Stomach (tissue), 9 donors: ENCODE data around the gene SHANK2. TPM values are rescaled to one million over a fixed set of nuclear protein-coding genes. Genes with fewer than 3 reads are reported as not detected.

ENCODE experiments used
- DNase-seq, 2 donors: peaks; one replicate each; pipeline versions ENCODE4 v3.0.0 to v3.0.0-alpha.2; 2013 to 2019
- H3K27ac ChIP-seq, 5 donors: fragments of 200-600 bp in 4 of 5; sonication (generic) in 4 of 5; one replicate each; pipeline ENCODE4 v1.5.1; 2013 to 2019; ENCODE audit warnings: mild to moderate bottlenecking in 1 of 5, moderate library complexity in 1 of 5
- H3K27me3 ChIP-seq, 3 donors: fragments of 200-600 bp; sonication (generic); one replicate each; pipeline ENCODE4 v1.5.1; 2017 to 2019; ENCODE audit warnings: mixed run types in 1 of 3
- H3K36me3 ChIP-seq, 4 donors: fragments of 200-600 bp; sonication (generic); 1 replicate in 3 of 4; 2 replicates in 1 of 4; pipeline ENCODE4 v1.5.1; 2016 to 2019
- H3K4me1 ChIP-seq, 4 donors: fragments of 200-600 bp; sonication (generic); one replicate each; pipeline ENCODE4 v1.5.1; 2016 to 2019
- H3K4me3 ChIP-seq, 4 donors: fragments of 200-600 bp; sonication (generic) in 3 of 4; one replicate each; pipeline ENCODE4 v1.5.1; 2016 to 2019; ENCODE audit warnings: mild to moderate bottlenecking in 1 of 4
- H3K9me3 ChIP-seq, 4 donors: fragments of 200-600 bp; sonication (generic); one replicate each; pipeline ENCODE4 v1.5.1; 2016 to 2019
- EP300 ChIP-seq: sonication (generic); formaldehyde crosslinking; IDR thresholded peaks from one replicate; pipeline ENCODE4 v1.6.1; 2017; ENCODE audit warnings: antibody characterized with exemption
- POLR2A ChIP-seq, 4 donors: fragments of 450-650 bp; IDR thresholded peaks; one replicate each; pipeline ENCODE4 v1.6.1; 2016; ENCODE audit warnings: antibody characterized with exemption in 4 of 4, control low read depth in 2 of 4, mild to moderate bottlenecking in 1 of 4, moderate library complexity in 1 of 4
- POLR2AphosphoS5 ChIP-seq, 3 donors: sonication (generic); formaldehyde crosslinking; IDR thresholded peaks; one replicate each; pipeline ENCODE4 v1.6.1; 2016; ENCODE audit warnings: antibody characterized with exemption in 3 of 3
- WGBS, 5 donors: extraction: QIAGEN DNeasy Blood & Tissue Kit in 3 of 5; methylation state at CpG; one replicate each; pipeline versions ENCODE4 v1.1.5 to v1.1.7; 2013 to 2018; 5-methylcytosine and 5-hydroxymethylcytosine counted together
- intact Hi-C: fragments of 100-400 bp; cut with DNase I; formaldehyde crosslinking; loops from one replicate; pipeline ENCODE4 v1.15.1; 2023; ENCODE audit warnings: low total_unique reads
- polyA plus RNA-seq, 3 donors: library from polyadenylated mRNA; stranded (reverse); fragments of 200-250 nt; gene quantifications; one replicate each; pipeline ENCODE4 v1.2.3, GENCODE V29; 2013
- total RNA-seq, 5 donors: library from RNA; depleted of rRNA; stranded (reverse); fragments of >200 nt; gene quantifications; one replicate each; pipeline versions ENCODE4 v1.1.0 to v1.2.3, GENCODE V29; 2014 to 2016
- TF ChIP-seq, protein P1 (sequence below), 7 experiments: fragments of 450-650 bp in 4 of 7; fragments of 200-600 bp in 3 of 7; sonication (generic) in 3 of 7; IDR thresholded peaks; one replicate each; pipeline ENCODE4 v1.5.1; 2016 to 2019; ENCODE audit warnings: antibody characterized with exemption in 7 of 7, control low read depth in 2 of 7, mild to moderate bottlenecking in 1 of 7
- donor health status: healthy with polysubstance abuse.
- donor health status: Bipolar disorder and iron deficiency.
- donor health status: healthy.

Gene SHANK2
- total and polyA plus RNA-seq, 8 donors: 1.6 to 126 (median 47.1) TPM

- no peak overlapping the region for H3K4me3 ChIP-seq
- H3K9me3 ChIP-seq: no peaks in the 10 kb centered on the region
- 83 to 87% (median 87%) methylated on average over 12 of the region's 12 CpGs for WGBS, 5 donors
- no peak overlapping the region for H3K27ac ChIP-seq
- peaks cover 0 to 4% (median 2%) of the 10 kb centered on the region in 4 donors for H3K36me3 ChIP-seq
- peaks cover 4 to 35% (median 30%) of the 10 kb centered on the region in 4 donors for H3K4me1 ChIP-seq
- peak in 1 of 2 donors; percentile 18 for DNase-seq
- intact Hi-C loops: no loop called here
- peaks cover 0 to 42% (median 0%) of the 10 kb centered on the region in 3 donors for H3K27me3 ChIP-seq
- TF ChIP-seq, protein P1, sequence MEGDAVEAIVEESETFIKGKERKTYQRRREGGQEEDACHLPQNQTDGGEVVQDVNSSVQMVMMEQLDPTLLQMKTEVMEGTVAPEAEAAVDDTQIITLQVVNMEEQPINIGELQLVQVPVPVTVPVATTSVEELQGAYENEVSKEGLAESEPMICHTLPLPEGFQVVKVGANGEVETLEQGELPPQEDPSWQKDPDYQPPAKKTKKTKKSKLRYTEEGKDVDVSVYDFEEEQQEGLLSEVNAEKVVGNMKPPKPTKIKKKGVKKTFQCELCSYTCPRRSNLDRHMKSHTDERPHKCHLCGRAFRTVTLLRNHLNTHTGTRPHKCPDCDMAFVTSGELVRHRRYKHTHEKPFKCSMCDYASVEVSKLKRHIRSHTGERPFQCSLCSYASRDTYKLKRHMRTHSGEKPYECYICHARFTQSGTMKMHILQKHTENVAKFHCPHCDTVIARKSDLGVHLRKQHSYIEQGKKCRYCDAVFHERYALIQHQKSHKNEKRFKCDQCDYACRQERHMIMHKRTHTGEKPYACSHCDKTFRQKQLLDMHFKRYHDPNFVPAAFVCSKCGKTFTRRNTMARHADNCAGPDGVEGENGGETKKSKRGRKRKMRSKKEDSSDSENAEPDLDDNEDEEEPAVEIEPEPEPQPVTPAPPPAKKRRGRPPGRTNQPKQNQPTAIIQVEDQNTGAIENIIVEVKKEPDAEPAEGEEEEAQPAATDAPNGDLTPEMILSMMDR (IDR thresholded peaks at IDR 0.05): no peak
Measured at GRCh38 chr11:71244116-71244810, 8.1 kb downstream of the SHANK2 start.

DNA sequence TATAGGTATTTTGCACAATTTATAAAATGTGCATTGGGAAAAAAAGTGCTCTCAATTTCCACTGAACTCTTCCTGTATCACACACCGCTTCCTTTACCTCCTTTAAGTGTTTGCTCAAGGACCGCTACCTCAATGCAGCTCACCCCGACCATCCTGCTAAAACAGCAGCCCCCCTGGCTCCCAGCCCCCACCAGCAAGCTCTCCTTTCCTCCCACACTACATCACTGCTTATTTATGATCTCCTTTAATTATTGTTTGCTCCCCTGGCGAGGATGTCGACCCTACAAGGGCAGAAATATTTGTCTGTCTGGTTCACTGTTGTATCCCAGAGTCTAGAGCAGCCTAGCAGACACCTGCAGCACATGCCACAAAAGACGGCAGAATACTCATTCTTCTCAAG lies 10.0 kb downstream of the SHANK2 start:
- H3K4me1 ChIP-seq: peaks cover 4 to 19% (median 15%) of the 10 kb centered on the region in 4 donors
- peaks cover 0 to 10% (median 4%) of the 10 kb centered on the region in 4 donors for H3K36me3 ChIP-seq
- TF ChIP-seq EP300: no peak
- no peak for TF ChIP-seq POLR2AphosphoS5 (IDR thresholded peaks at IDR 0.05)
- TF ChIP-seq POLR2A (IDR thresholded peaks at IDR 0.05): no peak
- TF ChIP-seq, protein P1 (IDR thresholded peaks at IDR 0.05): no peak
- H3K27ac ChIP-seq: no peak overlapping the region
- H3K9me3 ChIP-seq: no peaks in the 10 kb centered on the region
- peaks cover 0 to 23% (median 0%) of the 10 kb centered on the region in 3 donors for H3K27me3 ChIP-seq
- DNase-seq: no peak
- 70 to 79% (median 74%) methylated on average over 6 of the region's 6 CpGs for WGBS, 5 donors
- intact Hi-C loops: no loop called here
- no peak overlapping the region for H3K4me3 ChIP-seq

DNA sequence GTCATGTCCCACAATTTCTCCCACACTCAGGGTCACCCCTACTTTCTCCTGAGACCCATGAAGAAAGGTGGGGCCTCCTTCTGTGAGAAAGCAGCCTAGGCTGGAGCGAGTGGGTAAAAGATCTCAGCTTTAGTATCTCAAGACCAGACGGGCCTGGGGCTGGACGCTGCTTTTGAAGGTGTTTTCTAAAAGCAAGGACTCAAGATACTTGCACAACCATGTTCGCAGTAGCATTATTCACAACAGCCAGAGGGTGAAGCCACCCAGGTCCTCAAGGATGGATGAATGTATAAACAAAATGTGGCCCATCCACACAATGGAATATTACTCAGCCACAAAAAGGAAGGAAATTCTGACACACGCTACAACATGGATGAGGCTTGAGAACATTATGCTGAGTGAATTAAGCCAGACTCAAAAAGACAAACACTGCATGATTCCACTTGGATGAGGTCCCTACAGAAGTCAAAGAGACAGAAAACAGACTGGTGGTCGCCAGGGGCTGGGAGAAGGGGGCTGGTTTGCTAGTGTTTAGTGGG lies 10.6 kb downstream of the SHANK2 start:
- DNase-seq: no peak
- intact Hi-C loops: no loop called here
- Histone ChIP-seq H3K9me3 (no peaks in the 10 kb centered on the region), H3K4me1 (peaks cover 4 to 21% (median 13%) of the 10 kb centered on the region in 4 donors), H3K36me3 (peaks cover 0 to 10% (median 4%) of the 10 kb centered on the region in 4 donors), H3K27me3 (peaks cover 0 to 21% (median 0%) of the 10 kb centered on the region in 3 donors), H3K4me3 (no peak overlapping the region), H3K27ac (peak overlapping the region; percentile 6 to 69 (median 58))
- 81 to 91% (median 87%) methylated on average over 6 of the region's 6 CpGs for WGBS, 5 donors
- TF ChIP-seq, protein P1 (IDR thresholded peaks at IDR 0.05): no peak
- TF ChIP-seq EP300 (no peak), POLR2A (IDR thresholded peaks at IDR 0.05) (no peak), POLR2AphosphoS5 (IDR thresholded peaks at IDR 0.05) (no peak)

- peak; percentile 57 to 84 for DNase-seq
- Histone ChIP-seq H3K4me3 (no peak overlapping the region), H3K36me3 (peaks cover 0 to 10% (median 4%) of the 10 kb centered on the region in 4 donors), H3K27ac (peak overlapping the region; percentile 20 to 69 (median 58)), H3K4me1 (peaks cover 4 to 21% (median 13%) of the 10 kb centered on the region in 4 donors), H3K9me3 (no peaks in the 10 kb centered on the region), H3K27me3 (peaks cover 0 to 16% (median 0%) of the 10 kb centered on the region in 3 donors)
- peak in 2 of 3 donors; percentile 56 to 58 for TF ChIP-seq POLR2AphosphoS5 (IDR thresholded peaks at IDR 0.05)
- no peak for TF ChIP-seq EP300
- 20 to 32% (median 23%) methylated on average over 17 of the region's 17 CpGs for whole genome bisulfite sequencing, 5 donors
- intact Hi-C loops: no loop called here
Measured at GRCh38 chr11:71240865-71241691, 11.3 kb downstream of the SHANK2 start.
